ENCODE data around the gene SNRPA.
"Not testable (repeated sequence)": the region's sequence is repeated elsewhere in the genome, so short reads cannot be mapped to it uniquely, and the experiment has no call there.

DNA sequence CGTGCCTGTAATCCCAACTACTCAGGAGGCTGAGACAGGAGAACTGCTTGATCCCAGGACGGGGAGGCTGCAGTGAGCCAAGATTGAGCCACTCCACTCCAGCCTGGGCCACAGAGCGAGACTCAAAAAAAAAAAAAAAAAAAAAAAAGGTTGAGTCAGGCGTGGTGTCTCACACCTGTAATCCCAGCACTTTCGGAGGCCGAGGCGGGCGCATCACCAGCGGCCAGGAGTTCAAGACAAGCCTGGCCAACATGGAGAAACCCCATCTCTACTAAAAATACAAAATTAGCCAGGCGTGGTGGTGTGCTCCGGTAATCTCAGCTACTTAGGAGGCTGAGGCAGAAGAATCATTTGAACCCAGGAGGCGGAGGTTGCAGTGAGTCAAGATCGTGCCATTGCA, 15.4 kb downstream of the SNRPA start:
- TF ChIP-seq EZH2 (IDR thresholded peaks at IDR 0.05; ENCODE audit: borderline replicate concordance, low read depth, low read length, severe bottlenecking) = not testable (repeated sequence)
- TF ChIP-seq, protein P1, sequence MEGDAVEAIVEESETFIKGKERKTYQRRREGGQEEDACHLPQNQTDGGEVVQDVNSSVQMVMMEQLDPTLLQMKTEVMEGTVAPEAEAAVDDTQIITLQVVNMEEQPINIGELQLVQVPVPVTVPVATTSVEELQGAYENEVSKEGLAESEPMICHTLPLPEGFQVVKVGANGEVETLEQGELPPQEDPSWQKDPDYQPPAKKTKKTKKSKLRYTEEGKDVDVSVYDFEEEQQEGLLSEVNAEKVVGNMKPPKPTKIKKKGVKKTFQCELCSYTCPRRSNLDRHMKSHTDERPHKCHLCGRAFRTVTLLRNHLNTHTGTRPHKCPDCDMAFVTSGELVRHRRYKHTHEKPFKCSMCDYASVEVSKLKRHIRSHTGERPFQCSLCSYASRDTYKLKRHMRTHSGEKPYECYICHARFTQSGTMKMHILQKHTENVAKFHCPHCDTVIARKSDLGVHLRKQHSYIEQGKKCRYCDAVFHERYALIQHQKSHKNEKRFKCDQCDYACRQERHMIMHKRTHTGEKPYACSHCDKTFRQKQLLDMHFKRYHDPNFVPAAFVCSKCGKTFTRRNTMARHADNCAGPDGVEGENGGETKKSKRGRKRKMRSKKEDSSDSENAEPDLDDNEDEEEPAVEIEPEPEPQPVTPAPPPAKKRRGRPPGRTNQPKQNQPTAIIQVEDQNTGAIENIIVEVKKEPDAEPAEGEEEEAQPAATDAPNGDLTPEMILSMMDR (IDR thresholded peaks at IDR 0.05; ENCODE audit: borderline replicate concordance, extremely low read depth, low read length, poor library complexity, severe bottlenecking) = not testable (repeated sequence)
